ENCODE data around the gene PTER. TPM values are rescaled to one million over a fixed set of nuclear protein-coding genes. Genes with fewer than 3 reads are reported as not detected.

Gene PTER
- total and polyA plus RNA-seq, 2 of the 4 experiments (the other 2 are of a cell fraction): 1.9 to 5.0 TPM

GRCh38 chr10:16392531-16393069, 44.2 kb upstream of the PTER start:
- Histone ChIP-seq H2BK15ac (ENCODE audit: low read depth, low read length) (no peak overlapping the region), H2BK120ac (ENCODE audit: low read depth, low read length) (no peak overlapping the region), H3K36me3 (ENCODE audit: control insufficient read depth, insufficient read depth, low read length) (no peaks in the 10 kb centered on the region), H4K20me1 (ENCODE audit: insufficient read depth, low read length) (no peaks in the 10 kb centered on the region), H3K27me3 (ENCODE audit: control insufficient read depth, insufficient read depth, low read length) (no peaks in the 10 kb centered on the region), H3K79me1 (ENCODE audit: low read depth in 1 of 2, low read length in 2 of 2) (no peaks in the 10 kb centered on the region), H2AK5ac (ENCODE audit: low read depth, low read length) (no peak overlapping the region), H2BK5ac (ENCODE audit: low read depth, low read length, poor library complexity, severe bottlenecking) (no peak overlapping the region), H4K91ac (ENCODE audit: insufficient read depth, low read depth, low read length) (no peak overlapping the region), H3K18ac (ENCODE audit: low read depth, low read length) (no peak overlapping the region), H4K8ac (ENCODE audit: low read depth in 2 of 2, low read length in 2 of 2) (no peak overlapping the region), H3K27ac (ENCODE audit: insufficient read depth, low read length) (no peak overlapping the region), H2AFZ (replicated peaks; ENCODE audit: low read length, poor library complexity) (no peak overlapping the region), H3K4me2 (ENCODE audit: low read depth, low read length) (no peak overlapping the region), H3K4me3 (ENCODE audit: insufficient read depth, low read depth, low read length) (no peak overlapping the region), H3K14ac (replicated peaks; ENCODE audit: low read depth, low read length) (no peak overlapping the region), H3K23ac (ENCODE audit: low read depth, low read length) (no peak overlapping the region), H3K4ac (ENCODE audit: low read depth, low read length) (no peak overlapping the region), H3K9me1 (ENCODE audit: insufficient read depth, low read length) (no peaks in the 10 kb centered on the region), H3K56ac (ENCODE audit: extremely low read depth, insufficient read depth, low read length) (no peak overlapping the region), H2AK9ac (replicated peaks; ENCODE audit: low read depth, low read length, poor library complexity) (no peak overlapping the region), H3K9me3 (ENCODE audit: control insufficient read depth, insufficient read depth, low read length) (peaks cover 6% of the 10 kb centered on the region; the same call in 1 of the 2 replicates), H2BK20ac (ENCODE audit: low read depth, low read length) (no peak overlapping the region), H4K5ac (ENCODE audit: low read depth, low read length) (no peak overlapping the region), H3K9ac (ENCODE audit: low read depth, low read length) (no peak overlapping the region), H3K4me1 (ENCODE audit: control insufficient read depth, insufficient read depth, low read length) (no peaks in the 10 kb centered on the region)
- WGBS, 2 experiments (ENCODE audit: extremely low coverage in 2 of 2, insufficient read length in 1 of 2): no CpG with 5 or more reads among the region's 3 CpGs
- intact Hi-C loops (cut with micrococcal nuclease): no loop called here
- in situ Hi-C loops (cut with MboI; ENCODE audit: low sequenced_read_pairs): no loop called here
- ChIA-PET POLR2A (ENCODE audit: unreplicated experiment) (no interaction called here), CTCF (interaction anchor here (0.6 kb wide), 1 partner anchor 205 kb away, joined by 3 read pairs; no protein-coding TSS in a partner anchor)
- no peak for TF ChIP-seq MAZ (IDR thresholded peaks at IDR 0.05; ENCODE audit: borderline replicate concordance, low read depth, low read length)
- no peak for TF ChIP-seq RFX5 (IDR thresholded peaks at IDR 0.05; ENCODE audit: low read depth, low read length)
- TF ChIP-seq FOS (IDR thresholded peaks at IDR 0.05; ENCODE audit: low read depth, low read length): no peak
- TF ChIP-seq ELK1 (IDR thresholded peaks at IDR 0.05; ENCODE audit: borderline replicate concordance, low read depth, low read length): no peak
- TF ChIP-seq CHD1 (IDR thresholded peaks at IDR 0.05; ENCODE audit: low read depth, low read length): no peak
- DNase-seq: no peak
- dilution Hi-C loops (cut with HindIII; ENCODE audit: low sequenced_read_pairs, unreplicated experiment): no loop called here
- no TSS peak for BruUV-seq (replicated peaks)
- ATAC-seq (ENCODE audit: low read depth): no peak
